IMR-90 (cell line): Measurements from ENCODE around the gene PNMA8B. TPM values are rescaled to one million over a fixed set of nuclear protein-coding genes. Genes with fewer than 3 reads are reported as not detected.

ENCODE experiments used
- ATAC-seq: fragments of 200-7000 bp; cut with Tn5 transposase; 2 replicates; pipeline ENCODE4 v1.9.1; 2020; ENCODE audit warnings: low read depth, mild to moderate bottlenecking, moderate library complexity
- BruUV-seq: library from RNA; stranded (reverse); fragments of 400-500 nt; replicated peaks from 2 replicates; lab custom pipeline; 2021; lab: Mats Ljungman, UMichigan
- CTCF ChIA-PET: fragments of 300-600 bp; formaldehyde crosslinking; extraction: SDS; loops from one replicate; lab custom pipeline; 2021; ENCODE audit warnings: antibody characterized with exemption; lab: Yijun Ruan, JAX
- POLR2A ChIA-PET: fragments of 300-600 bp; sonication (Branson Sonifier 250); formaldehyde crosslinking; loops from one replicate; lab custom pipeline; 2022; ENCODE audit warnings: antibody characterized with exemption; ENCODE audit not compliant: unreplicated experiment; lab: Charles Lee
- DNase-seq: peaks from one replicate; pipeline ENCODE4 v3.0.0; 2013
- H2AFZ ChIP-seq: replicated peaks from 2 replicates; pipeline ENCODE3; 2013; ENCODE audit warnings: low read length, mild to moderate bottlenecking; ENCODE audit not compliant: poor library complexity
- H2AK5ac ChIP-seq: 2 replicates; pipeline ENCODE4 v1.6.1; 2013; ENCODE audit warnings: low read depth, low read length, inconsistent platforms
- H2AK9ac ChIP-seq: replicated peaks from 2 replicates; pipeline ENCODE3; 2013; ENCODE audit warnings: mild to moderate bottlenecking, low read depth, low read length, moderate library complexity; ENCODE audit not compliant: poor library complexity
- H2BK120ac ChIP-seq: 2 replicates; pipeline ENCODE4 v1.6.1; 2013; ENCODE audit warnings: low read depth, low read length, inconsistent platforms
- H2BK15ac ChIP-seq: 3 replicates; pipeline ENCODE4 v1.6.1; 2013; ENCODE audit warnings: low read depth, low read length, inconsistent platforms
- H2BK20ac ChIP-seq: 2 replicates; pipeline ENCODE4 v1.6.1; 2013; ENCODE audit warnings: low read depth, mild to moderate bottlenecking, inconsistent platforms, low read length, moderate library complexity
- H2BK5ac ChIP-seq: 2 replicates; pipeline ENCODE4 v1.6.1; 2013; ENCODE audit warnings: mild to moderate bottlenecking, low read depth, low read length, inconsistent platforms; ENCODE audit not compliant: poor library complexity, severe bottlenecking
- H3K14ac ChIP-seq: replicated peaks from 2 replicates; pipeline ENCODE4 v1.6.1; 2013; ENCODE audit warnings: low read depth, low read length, inconsistent platforms
- H3K18ac ChIP-seq: 2 replicates; pipeline ENCODE4 v1.6.1; 2013; ENCODE audit warnings: low read depth, low read length, control low read depth
- H3K23ac ChIP-seq: 2 replicates; pipeline ENCODE4 v1.6.1; 2013; ENCODE audit warnings: low read depth, low read length, inconsistent platforms
- H3K27ac ChIP-seq: 2 replicates; pipeline ENCODE4 v1.5.1; 2013; ENCODE audit warnings: mild to moderate bottlenecking, control low read depth, low read length; ENCODE audit not compliant: insufficient read depth
- H3K27me3 ChIP-seq: 2 replicates; pipeline ENCODE4 v1.6.1; 2013; ENCODE audit warnings: low read length; ENCODE audit not compliant: control insufficient read depth, insufficient read depth
- H3K36me3 ChIP-seq: 2 replicates; pipeline ENCODE4 v1.6.1; 2013; ENCODE audit warnings: low read length, mixed read lengths; ENCODE audit not compliant: control insufficient read depth, insufficient read depth
- H3K4ac ChIP-seq: 2 replicates; pipeline ENCODE4 v1.6.1; 2013; ENCODE audit warnings: low read depth, low read length, inconsistent platforms
- H3K4me1 ChIP-seq: 2 replicates; pipeline ENCODE4 v1.6.1; 2013; ENCODE audit warnings: low read length, mixed read lengths; ENCODE audit not compliant: control insufficient read depth, insufficient read depth
- H3K4me2 ChIP-seq: 2 replicates; pipeline ENCODE4 v1.6.1; 2013; ENCODE audit warnings: low read depth, mild to moderate bottlenecking, control low read depth, low read length, moderate library complexity
- H3K4me3 ChIP-seq: 2 replicates; pipeline ENCODE4 v1.5.1; 2013; ENCODE audit warnings: low read depth, mild to moderate bottlenecking, control low read depth, low read length, moderate library complexity; ENCODE audit not compliant: insufficient read depth
- H3K56ac ChIP-seq: 2 replicates; pipeline ENCODE4 v1.6.1; 2013; ENCODE audit warnings: low read length, inconsistent platforms; ENCODE audit not compliant: insufficient read depth; ENCODE audit errors: extremely low read depth
- H3K79me1 ChIP-seq, 2 experiments: 2 replicates each; pipeline ENCODE4 v1.6.1; 2013; ENCODE audit warnings: low read length in 2 of 2, inconsistent platforms in 1 of 2, low read depth in 1 of 2
- H3K9ac ChIP-seq: 2 replicates; pipeline ENCODE4 v1.6.1; 2013; ENCODE audit warnings: low read depth, low read length, control low read depth
- H3K9me1 ChIP-seq: 2 replicates; pipeline ENCODE4 v1.6.1; 2013; ENCODE audit warnings: low read length, inconsistent platforms; ENCODE audit not compliant: insufficient read depth
- H3K9me3 ChIP-seq: 2 replicates; pipeline ENCODE4 v1.6.1; 2013; ENCODE audit warnings: low read length; ENCODE audit not compliant: control insufficient read depth, insufficient read depth
- H4K20me1 ChIP-seq: 2 replicates; pipeline ENCODE4 v1.6.1; 2013; ENCODE audit warnings: low read length, inconsistent platforms; ENCODE audit not compliant: insufficient read depth
- H4K5ac ChIP-seq: 2 replicates; pipeline ENCODE4 v1.6.1; 2013; ENCODE audit warnings: mild to moderate bottlenecking, low read depth, low read length, control low read depth
- H4K8ac ChIP-seq, 2 experiments: 2 replicates each; pipeline ENCODE4 v1.6.1; 2013; ENCODE audit warnings: low read depth in 2 of 2, low read length in 2 of 2, control low read depth in 1 of 2, inconsistent platforms in 1 of 2
- H4K91ac ChIP-seq: 2 replicates; pipeline ENCODE4 v1.6.1; 2013; ENCODE audit warnings: low read depth, low read length, inconsistent platforms; ENCODE audit not compliant: insufficient read depth
- CEBPB ChIP-seq: IDR thresholded peaks from 2 replicates; pipeline ENCODE4 v1.6.1; 2012; ENCODE audit warnings: low read depth, low read length, improper control_type of control experiment
- ELK1 ChIP-seq: fragments of 150-350 bp; IDR thresholded peaks from 2 replicates; pipeline ENCODE4 v1.6.1; 2016; ENCODE audit warnings: low read depth, mild to moderate bottlenecking, low read length, moderate library complexity, borderline replicate concordance
- MAZ ChIP-seq: IDR thresholded peaks from 2 replicates; pipeline ENCODE4 v1.6.1; 2012; ENCODE audit warnings: low read depth, mild to moderate bottlenecking, low read length, improper control_type of control experiment, moderate library complexity, borderline replicate concordance
- RFX5 ChIP-seq: IDR thresholded peaks from 2 replicates; pipeline ENCODE4 v1.8.0; 2012; ENCODE audit warnings: low read depth, mild to moderate bottlenecking, low read length, moderate library complexity
- SMC3 ChIP-seq: fragments of 150-350 bp; IDR thresholded peaks from 2 replicates; pipeline ENCODE4 v1.6.1; 2016; ENCODE audit warnings: low read depth, mild to moderate bottlenecking, antibody characterized with exemption, low read length, moderate library complexity
- WGBS, 2 experiments: methylation state at CpG; one replicate each; pipeline versions ENCODE4 v1.1.5 to v1.1.7; 2013; ENCODE audit warnings: missing lambda C conversion rate in 2 of 2; ENCODE audit not compliant: insufficient read length in 1 of 2; ENCODE audit errors: extremely low coverage in 2 of 2; 5-methylcytosine and 5-hydroxymethylcytosine counted together
- dilution Hi-C: fragments of 300-500 bp; cut with HindIII; formaldehyde crosslinking; loops from one replicate; pipeline ENCODE4 v1.14.3; 2018; ENCODE audit warnings: low sequenced_read_pairs; ENCODE audit not compliant: unreplicated experiment
- in situ Hi-C: fragments of 300-500 bp; cut with MboI; formaldehyde crosslinking; loops from 3 replicates; pipeline ENCODE4 v1.14.3; 2019; ENCODE audit warnings: low sequenced_read_pairs, inconsistent platforms, mixed read lengths
- intact Hi-C: fragments of 100-400 bp; cut with micrococcal nuclease; formaldehyde crosslinking; loops from 2 replicates; pipeline ENCODE4 v1.10.0; 2022
- polyA plus RNA-seq, 3 experiments: library from polyadenylated mRNA; depleted of rRNA; stranded (reverse); fragments of >200 nt; gene quantifications; 2 replicates each; pipeline ENCODE4 v1.2.3, GENCODE V29; 2012; ENCODE audit warnings: low replicate concordance in 1 of 3
- total RNA-seq: library from RNA; depleted of rRNA; stranded (reverse); fragments of >200 nt; gene quantifications from 2 replicates; pipeline ENCODE4 v1.2.3, GENCODE V29; 2012

PNMA8B gene
- total and polyA plus RNA-seq, 2 of the 4 experiments (the other 2 are of a cell fraction) = 0.12 to 0.18 TPM

GRCh38 chr19:46449228-46449627 is 46.4 kb downstream of the PNMA8B start:
- Histone ChIP-seq H3K18ac (no peak overlapping the region), H3K9me3 (peaks cover 6% of the 10 kb centered on the region), H3K36me3 (no peaks in the 10 kb centered on the region), H3K4me3 (no peak overlapping the region), H3K4ac (no peak overlapping the region), H3K27me3 (peaks cover 18% of the 10 kb centered on the region), H4K91ac (no peak overlapping the region), H3K56ac (no peak overlapping the region), H4K20me1 (no peaks in the 10 kb centered on the region), H2BK20ac (no peak overlapping the region), H3K14ac (no peak overlapping the region), H4K8ac (no peak overlapping the region), H3K9me1 (no peaks in the 10 kb centered on the region), H2AFZ (no peak overlapping the region), H3K9ac (no peak overlapping the region), H2BK15ac (no peak overlapping the region), H3K27ac (no peak overlapping the region), H3K4me1 (no peaks in the 10 kb centered on the region), H3K23ac (no peak overlapping the region), H2BK5ac (no peak overlapping the region), H4K5ac (no peak overlapping the region), H3K4me2 (no peak overlapping the region), H2BK120ac (no peak overlapping the region), H2AK9ac (no peak overlapping the region), H3K79me1 (no peaks in the 10 kb centered on the region), H2AK5ac (no peak overlapping the region)
- dilution Hi-C loops = no loop called here
- ATAC-seq = no peak
- ChIA-PET CTCF (no interaction called here), POLR2A (no interaction called here)
- no TSS peak for BruUV-seq
- TF ChIP-seq MAZ (no peak), RFX5 (no peak), CEBPB (no peak), ELK1 (no peak), SMC3 (no peak)
- no peak for DNase-seq
- 48% methylated on average over 4 of the region's 7 CpGs; no CpG with 5 or more reads in 1 of the 2 experiments for WGBS, 2 experiments
- intact Hi-C loops = no loop called here
- in situ Hi-C loops = no loop called here
